Measurements from ENCODE around the gene DEPP1.

The DEPP1 gene

DNA sequence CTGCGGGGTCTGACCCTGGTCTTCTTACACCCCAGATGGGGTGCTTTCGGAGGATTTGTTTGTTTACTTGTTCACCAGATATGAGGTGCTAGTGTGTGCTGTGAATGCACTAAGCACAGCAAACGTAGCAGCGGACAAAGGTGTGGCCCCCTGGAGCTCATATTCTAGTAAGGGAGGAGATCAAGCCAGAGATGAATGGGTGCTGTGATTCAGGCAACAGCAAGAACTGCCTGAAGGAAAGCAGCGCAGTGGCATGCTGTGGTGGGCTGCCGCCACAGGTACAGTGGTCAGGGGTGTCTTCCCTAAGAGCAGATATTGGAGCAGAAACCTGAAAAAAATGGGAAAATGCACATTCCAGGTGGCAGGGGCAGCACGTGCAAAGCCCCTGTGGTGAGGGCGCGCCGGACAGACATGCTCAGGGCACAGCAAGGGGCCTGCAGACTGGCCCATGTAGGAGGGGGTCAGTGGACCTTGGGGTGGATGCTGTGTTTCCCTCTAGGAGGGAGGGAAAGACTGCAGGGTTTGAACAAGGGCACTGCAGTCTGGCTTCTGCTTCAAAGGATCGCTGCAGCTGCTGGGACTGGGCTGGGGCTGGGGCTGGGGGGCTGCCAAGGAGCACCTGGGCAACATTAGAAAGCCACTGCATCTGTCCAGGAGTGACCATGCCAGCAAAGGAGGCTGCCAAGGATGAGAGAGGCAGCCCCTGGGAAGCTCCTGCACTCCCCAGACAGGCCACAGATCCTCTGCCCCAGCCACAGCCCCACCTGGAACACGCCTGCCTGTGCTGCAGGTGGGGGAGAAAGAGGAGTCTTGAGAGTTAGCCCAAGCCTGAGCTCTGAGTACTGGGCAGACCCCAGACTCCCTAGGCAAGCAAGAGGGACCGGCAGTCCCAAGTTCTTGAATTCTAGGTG, 927 bp upstream of the DEPP1 start:
- DNase-seq (ENCODE audit: low spot score), result no peak

DNA sequence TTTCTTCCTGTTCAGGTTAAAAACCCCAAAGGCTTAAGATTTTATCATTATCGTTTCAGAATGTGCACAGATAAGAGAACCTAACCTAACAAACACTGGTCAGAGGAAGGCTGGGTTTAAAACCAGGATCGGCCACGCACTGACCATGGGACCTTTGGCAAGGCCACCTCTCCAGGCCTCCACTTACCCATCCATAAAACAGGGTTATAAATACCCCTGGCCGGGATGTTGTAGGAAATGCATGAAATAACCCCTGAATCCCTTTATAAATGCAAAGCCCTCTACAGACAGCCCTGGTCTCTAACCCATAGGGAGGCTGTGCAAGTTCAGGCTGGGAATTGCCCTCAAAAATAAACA, 418 bp downstream of the DEPP1 start:
- DNase-seq (ENCODE audit: low spot score), result no peak

DNA sequence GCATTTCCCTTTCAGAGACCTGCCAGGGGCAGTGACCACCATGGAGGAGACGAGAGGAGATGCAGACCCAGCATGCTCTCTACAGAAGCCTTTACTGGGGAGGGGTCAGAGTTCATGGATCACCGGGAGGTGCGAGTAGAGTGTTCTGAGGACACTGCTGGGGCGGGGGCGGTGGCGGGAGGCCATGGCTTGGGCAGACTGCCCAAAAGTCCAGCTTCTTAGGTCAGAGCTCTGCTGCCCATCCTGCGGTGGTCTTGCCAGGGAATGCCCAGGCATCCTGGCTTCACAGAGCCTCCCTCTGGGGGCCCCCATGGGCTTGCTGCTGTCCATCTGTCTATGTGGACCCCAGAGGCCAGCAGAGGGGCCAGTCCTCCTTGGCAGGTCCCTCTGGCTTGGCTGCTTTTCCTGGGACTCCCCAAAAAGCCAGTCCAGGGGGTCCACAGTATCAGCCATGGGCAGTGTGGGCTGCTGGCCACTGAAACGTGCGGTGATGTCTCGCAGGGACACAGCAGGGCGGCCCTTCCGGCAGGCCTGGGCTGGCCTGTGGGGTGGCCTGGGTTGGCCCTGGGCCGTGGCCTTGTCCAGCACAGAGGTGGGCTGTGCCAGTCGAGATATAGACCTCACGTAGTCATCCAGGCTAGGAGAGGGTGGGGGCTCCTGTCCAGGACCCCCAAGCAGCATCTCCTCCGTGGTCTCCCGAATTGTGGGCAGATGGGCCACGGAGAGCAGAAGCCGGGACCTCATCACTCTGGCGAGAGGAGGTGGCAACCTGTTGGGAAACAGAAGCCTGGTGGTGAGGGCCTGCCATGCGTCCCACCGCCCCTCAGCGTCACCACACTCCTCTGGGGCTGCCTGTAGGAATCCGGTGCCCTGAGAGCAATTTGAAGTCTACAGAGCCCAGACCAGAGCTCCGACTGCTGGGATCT, 1.1 kb downstream of the DEPP1 start:
- no peak for DNase-seq (ENCODE audit: low spot score)

DNA sequence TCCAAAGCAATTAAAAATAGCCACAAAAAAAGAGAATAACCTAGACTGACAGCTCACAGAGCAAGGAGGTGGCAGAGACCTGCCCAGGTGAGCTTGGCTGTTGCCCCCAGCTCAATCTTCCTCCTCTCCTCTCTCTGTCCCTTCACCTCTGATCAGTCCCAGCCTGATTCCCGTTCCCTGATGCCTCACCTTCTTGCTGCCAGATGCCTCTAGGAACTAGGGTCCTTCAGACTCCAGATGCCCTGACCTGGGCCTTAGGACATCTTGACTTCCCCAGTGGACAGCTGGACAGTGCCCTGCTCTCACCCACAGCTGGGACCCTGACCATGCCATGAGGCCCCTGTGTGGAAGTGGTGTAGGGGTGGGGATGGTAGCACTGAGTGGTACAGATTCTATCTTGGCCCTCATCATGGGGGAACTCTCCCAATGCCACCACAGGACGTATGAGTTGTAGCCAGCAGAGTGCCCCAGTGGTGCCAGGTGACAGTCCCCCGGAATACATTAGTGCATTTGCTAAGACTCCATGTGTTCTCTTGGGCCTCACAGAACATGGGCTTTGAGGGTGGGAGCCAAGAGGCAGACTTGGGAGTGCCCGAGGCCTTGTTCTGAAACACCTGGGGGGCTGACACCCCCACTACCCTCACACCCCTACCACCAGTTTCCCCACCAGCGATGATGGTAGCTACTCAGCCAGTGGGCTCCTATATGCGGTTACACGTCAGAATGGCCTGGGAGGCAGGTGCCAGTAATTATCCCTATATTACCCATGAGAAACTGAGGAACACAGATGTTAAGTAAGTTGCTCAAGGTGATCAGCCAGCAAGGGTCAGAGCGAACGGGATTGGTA, 2.0 kb downstream of the DEPP1 start:
- DNase-seq (ENCODE audit: low spot score), result no peak

DNA sequence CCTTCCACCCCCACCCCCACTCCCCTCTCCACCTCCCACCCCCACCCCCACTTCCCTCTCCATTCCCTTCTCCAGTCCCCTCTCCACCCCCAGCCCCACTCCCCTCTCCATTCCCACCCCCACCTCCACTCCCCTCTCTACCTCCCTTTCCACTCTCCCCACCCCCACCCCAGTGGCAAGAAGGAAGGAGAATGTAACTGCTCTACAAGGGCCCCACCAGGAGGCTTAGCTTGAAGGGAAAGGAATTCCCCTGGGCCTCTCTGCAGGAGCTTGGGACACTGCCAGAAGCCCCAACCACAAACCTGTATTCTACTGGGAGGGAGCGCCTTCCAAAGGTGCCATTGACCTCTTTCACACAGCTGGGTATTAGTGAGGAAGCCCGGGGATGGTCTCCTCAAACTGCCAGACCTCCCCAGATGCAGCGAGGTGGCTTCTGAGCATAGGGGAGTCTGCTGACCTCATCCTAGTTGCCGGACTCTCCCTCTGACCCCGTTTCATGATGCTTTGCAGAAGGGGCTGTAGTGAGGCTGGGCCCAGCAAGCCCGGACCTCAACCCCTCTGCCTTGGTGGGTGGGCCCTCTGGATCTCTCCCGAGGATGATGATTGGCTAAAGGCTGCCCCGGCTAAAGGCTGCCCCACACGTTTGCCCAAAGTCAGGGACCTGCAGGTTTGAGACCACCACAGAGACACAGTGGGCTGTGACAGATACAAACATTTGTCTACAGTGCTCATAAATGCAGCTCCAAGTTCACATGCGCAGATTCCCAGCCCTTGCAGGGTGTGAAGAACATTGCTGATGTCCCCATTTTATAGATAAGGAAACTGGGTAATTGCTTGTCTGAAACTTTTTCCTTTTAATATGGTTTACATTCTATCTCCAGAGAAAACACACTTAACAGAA, 2.9 kb downstream of the DEPP1 start:
- DNase-seq (ENCODE audit: low spot score), result no peak

DNA sequence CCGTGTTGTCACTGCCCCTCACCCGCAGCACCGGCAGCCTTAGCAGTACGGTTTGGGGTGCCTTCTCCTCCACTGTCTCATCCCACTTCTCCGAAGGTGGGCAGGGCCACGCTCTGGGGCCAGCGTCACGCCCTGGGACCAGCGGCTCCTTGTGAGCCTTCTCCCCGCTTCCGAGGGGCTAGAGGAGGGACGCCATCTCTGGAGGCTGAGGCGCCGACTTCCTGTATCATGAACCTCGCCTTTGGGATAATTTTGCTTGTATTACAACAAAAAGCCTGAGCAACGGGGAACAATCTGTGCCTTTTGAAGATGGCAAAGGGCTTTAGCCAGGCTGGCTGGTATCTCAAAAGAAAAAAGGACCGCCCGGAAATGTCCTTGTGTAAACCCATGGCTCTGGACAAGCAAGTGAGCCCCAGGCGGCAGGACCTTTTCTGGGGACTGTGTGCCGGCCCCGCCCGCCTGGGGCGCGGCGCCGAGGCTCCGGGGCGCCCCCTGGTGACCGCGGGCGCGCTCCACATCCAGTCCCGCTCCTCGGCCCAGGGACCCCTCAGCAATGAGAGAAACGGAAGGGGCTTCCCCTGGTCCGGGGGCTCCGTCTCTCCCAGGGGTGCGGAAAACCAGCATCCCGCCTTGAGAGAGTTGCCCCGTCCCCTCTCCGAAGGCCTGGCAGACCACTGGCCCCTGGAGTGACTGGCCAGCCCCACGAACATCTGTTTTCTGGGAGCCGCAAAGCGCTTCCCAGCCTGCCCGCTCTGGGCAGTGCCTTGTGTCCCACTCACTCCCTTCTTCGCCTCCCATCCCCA, 3.8 kb downstream of the DEPP1 start:
- DNase-seq (ENCODE audit: low spot score), result peak; percentile 77

DNA sequence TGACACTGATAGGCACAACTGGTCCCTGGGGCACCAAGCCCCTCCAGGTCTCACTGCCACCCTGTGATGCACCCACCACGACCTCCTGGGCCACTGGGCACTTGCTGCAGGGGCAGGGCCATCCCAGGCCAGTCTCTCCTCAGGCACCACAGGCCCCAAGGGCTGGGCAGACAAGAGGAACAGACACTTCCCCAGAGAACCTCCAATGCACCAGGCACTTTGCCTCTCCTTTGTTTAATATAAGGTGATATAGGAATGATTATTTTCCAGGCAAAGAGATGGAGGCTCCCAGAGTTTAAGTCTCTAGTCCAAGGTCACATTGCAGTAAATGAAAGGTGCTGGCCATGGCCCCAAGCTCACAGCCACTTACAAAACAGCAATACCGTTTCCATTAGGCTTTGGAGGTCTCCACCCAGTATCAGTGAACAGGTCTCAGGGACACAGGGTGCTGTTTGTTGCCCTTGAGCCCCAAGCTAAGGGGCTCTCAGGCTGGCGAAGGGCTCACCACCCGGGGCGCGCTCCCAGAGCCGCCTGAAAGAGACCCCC, 4.5 kb downstream of the DEPP1 start:
- DNase-seq (ENCODE audit: low spot score), result no peak

DNA sequence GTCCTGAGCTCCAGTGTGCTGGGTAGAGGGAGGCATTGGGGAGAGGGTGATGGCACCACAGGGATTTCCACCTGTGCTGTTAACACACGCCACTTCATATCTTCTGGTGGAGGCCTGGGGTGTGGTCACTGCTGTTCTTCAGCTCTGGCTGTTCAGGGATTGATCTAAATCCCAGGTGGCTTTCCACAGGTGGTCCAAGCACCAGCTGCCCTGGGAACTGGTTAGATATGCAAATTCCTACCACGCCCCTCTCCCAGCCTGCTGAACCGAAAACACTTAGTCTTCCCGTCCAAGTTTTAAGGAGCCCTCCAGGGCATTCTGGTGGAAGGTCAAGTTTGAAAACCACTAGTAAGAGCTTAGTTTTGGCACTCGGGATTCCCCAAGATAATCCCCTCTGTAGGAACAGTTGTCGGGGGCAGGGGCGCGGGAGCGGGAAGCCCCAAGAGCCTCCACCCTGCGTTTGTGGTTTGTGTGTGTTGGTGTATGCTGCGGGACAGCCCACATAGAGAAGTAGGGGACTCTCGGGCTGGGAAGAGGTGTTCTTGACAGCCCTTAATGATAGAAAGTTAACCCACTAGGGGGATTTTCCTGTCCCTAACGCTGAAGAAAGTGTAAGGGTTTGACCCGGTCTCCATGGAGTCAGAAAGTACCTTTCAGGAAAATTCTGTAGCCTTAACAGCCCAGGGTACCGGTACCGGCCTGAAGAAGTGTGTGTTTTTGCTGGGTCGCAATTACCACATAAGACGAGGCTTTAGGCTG, 5.1 kb downstream of the DEPP1 start:
- DNase-seq (ENCODE audit: low spot score), result no peak

DNA sequence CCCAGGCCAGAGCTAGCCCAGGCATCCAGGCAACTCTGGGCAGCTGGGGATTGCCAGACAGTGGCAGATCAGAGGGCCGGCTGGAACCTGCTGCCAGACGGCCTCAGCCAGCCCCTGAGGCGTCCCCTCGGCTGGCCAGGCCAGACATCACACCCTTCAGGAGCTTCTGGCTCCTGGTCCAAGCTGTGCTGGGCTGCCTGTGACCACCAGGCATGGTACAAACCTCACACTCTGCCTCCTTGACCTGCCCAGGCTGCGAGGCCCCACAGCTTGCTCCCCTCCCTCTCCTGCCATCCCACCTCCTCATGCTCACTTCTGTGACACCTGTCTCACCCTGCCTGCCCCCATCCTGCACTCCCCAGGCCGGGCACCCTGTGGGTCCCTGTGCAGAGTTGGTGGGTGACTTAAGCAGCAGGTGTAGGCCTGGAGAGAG, 5.7 kb downstream of the DEPP1 start:
- no peak for DNase-seq (ENCODE audit: low spot score)

DNA sequence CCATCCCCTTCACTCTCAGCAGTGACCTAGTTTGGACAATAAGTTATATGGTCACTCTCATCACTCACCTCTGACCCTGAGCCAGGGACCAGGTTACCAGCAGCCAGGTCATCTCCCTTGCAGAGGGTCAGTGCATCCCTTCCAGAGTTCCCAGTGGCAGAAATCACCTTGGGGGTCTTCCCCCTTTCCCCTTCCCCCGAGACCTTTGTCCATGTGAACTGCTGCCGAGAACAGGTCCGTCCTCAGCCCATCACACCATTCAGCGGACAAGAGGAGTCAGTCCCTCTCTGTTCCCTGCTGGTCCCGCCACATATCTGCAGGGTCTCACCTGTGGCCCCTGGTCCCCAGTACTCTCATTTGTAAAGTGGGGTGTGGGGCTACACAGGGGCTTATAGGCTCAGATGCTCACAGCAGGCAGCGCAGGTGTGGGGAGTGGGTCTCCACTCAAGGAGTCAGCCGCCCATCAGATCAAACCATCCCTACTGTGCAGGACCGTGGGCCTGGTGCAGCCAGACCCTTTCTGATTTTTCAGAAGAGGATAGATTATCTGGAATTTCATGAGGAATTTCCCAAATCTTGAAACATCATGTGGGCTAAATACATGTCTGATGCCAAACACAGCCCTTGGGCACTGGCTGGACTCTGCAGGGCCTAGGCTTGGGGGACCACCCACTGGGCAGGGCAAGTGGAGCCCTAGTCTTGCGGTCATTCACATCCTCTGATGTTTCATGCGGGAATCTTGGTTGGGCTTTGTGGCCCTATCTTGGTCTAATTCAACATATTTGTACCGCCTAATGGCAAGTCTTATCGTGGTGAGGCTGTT, 6.5 kb downstream of the DEPP1 start:
- no peak for DNase-seq (ENCODE audit: low spot score)

DNA sequence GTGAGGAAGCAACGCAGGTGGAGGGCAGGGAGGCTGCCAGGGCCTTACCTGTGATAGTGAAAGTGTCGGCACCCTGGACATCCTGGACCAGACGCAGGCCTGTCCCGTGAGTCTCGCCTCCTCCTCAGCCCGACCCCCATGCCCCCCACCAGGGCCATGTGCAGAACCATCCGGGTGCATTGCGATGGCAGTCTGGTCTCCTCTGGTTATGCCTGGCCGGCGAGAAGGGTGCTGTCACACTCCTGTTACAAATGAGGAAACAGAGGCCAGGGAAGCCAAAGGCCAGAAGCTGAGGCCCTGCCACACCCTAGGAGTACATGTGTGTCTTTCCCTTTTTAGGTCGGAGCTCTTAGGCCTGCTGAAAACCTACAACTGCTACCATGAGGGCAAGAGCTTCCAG, 7.2 kb downstream of the DEPP1 start:
- DNase-seq (ENCODE audit: low spot score), result no peak

DNA sequence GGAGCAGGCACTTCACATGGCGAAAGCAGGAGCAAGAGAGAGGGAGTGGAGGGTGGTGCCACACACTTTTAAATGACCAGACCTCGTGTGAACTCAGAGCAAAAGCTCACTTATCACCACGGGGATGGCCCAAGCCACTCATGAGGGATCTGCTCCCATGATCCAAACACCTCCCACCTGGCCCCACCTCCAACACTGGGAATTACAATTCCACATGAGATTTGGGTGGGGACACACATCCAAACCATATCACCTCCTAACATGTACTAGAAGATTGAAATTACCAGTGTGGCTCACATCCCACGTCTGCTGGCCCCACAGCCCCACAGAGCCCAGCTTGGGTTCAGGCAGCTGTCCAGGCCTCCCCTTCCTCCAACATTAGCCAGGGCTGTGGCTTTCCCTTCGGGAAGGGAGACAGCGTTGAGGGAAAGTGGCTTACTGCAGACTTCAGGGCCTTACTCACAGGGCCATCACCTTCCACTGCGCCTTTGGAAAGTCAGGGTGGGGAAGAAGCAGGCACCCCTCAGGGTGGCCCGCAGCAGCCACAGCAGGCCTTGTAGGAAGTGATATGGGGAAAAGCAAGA, 7.7 kb downstream of the DEPP1 start:
- DNase-seq (ENCODE audit: low spot score), result no peak

DNA sequence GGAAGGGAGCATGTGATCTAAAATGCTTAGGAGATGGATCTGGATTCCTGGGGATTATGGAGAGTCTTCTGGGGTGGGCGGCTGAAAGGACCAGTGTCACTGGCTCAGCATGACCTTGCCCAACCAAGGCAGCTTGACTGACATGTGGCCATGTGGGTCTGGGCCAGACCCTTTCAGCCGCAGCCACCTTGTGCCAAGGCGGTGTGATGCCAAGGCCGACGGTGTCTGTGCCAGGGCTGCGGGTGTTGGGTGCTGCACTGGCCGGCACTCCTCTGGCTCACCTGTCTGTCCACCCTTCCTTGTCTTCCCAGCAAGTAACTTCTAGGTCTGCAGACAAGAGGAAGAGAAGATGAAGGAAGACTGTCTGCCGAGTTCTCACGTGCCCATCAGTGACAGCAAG, 8.8 kb downstream of the DEPP1 start:
- DNase-seq (ENCODE audit: low spot score), result no peak

DNA sequence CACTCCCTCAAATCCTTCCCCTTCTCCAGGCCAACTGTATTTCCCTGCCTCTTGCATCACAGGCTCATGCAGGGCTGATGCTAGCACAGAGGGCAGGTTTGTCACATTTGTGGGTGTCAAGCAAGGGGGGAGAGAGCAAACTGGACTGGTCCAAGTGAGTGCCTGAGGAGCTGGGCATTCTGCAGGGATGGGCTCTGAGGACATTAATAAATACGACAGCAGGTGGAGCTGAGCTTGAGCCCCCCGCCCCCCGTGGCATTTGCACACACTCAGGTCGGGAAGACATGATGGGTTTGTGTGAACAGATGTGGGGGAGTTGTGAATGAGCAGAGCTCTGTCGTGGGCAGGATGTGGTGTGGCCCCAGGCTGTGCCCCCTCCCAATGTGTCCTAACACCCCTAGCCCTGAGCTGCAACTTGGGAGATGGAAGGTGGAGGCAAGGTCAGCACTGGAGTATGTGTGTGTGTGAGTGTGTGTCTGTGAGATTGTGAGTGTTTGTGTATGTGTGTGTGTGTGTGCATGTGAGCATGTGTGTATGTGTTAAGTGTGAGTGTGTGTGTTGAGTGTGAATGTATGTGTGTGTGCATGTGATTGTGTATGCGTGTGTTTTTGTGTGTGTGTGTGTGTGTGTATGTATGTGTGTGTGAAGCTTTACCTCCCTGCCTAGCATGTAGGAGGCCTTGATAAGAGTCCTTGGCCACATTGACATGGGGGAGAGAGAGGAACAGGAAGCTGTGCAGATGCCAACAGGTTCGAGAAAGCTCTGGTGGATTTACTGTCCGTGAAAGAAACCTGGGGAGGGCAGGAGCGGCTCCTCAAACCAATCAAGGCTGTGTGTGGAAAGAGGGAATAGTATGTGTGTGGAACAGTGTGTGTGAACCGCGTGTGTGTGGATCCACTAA, 9.9 kb downstream of the DEPP1 start:
- no peak for DNase-seq (ENCODE audit: low spot score)

DNA sequence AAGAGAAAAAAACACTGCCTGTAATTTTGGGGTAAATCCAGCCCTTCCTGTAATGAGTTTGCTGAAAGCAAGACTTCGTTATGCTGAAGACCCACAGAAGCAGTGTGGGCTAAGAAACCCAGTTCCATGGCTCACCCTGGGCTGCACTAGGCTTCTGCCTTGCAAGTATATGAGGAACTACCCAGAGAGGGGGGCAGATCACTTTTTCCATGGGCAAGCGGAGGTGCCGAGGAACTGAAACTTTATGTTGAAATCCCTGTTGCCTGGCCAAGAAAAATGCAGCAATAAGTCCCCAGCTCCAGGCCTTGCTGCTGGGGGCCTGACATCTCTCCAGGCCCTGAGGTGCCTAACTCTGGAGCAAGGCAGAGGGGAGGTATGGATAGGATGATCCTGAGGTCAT, 10.5 kb downstream of the DEPP1 start:
- peak; percentile 85 for DNase-seq (ENCODE audit: low spot score)

DNA sequence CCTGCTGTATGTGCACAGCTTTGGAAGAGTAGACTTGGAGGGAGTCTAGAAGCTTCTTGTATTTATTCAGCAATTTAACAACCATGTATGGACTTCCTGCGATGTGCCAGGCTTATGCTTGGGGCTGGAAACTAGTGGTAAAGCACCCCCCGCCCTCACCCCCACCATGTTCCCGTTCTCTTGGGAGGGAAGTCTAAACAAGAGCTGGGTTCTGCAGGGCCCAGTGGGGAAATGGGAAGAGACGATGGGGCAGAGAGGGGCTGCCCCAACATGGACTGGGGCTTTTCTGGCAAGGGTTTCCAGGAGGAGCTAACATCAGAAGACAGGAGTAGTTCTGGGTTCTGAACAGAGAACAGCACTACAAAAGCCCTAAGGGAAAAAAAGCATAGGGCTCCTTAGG, 11.0 kb downstream of the DEPP1 start:
- DNase-seq (ENCODE audit: low spot score), result no peak
